HEK293 (cell line): Measurements from ENCODE around the gene MBP.

Experiments
- TCF7L2 ChIP-seq: IDR thresholded peaks from 2 replicates; pipeline ENCODE4 v1.6.1; 2011; ENCODE audit warnings: low read depth, mild to moderate bottlenecking, inconsistent platforms, low read length, moderate library complexity, borderline replicate concordance
- YY1 ChIP-seq: fragments of 450-650 bp; formaldehyde crosslinking; IDR thresholded peaks from 2 replicates; pipeline ENCODE4 v1.5.1; 2018; ENCODE audit warnings: missing biosample characterization, missing genetic modification characterization
- ZFP3 ChIP-seq: fragments of 450-650 bp; formaldehyde crosslinking; IDR thresholded peaks from 2 replicates; pipeline ENCODE4 v1.5.1; 2016; ENCODE audit warnings: low read depth, missing biosample characterization, missing genetic modification characterization
- ZNF146 ChIP-seq: fragments of 450-650 bp; formaldehyde crosslinking; IDR thresholded peaks from 2 replicates; pipeline ENCODE4 v1.5.1; 2016; ENCODE audit warnings: missing biosample characterization, missing genetic modification characterization
- ZNF239 ChIP-seq: fragments of 450-650 bp; formaldehyde crosslinking; IDR thresholded peaks from 2 replicates; pipeline ENCODE4 v1.5.1; 2016; ENCODE audit warnings: missing biosample characterization, missing genetic modification characterization
- ZNF311 ChIP-seq: fragments of 450-650 bp; formaldehyde crosslinking; IDR thresholded peaks from 2 replicates; pipeline ENCODE4 v1.5.1; 2017; ENCODE audit warnings: missing biosample characterization, missing genetic modification characterization, borderline replicate concordance
- ZNF660 ChIP-seq: fragments of 450-650 bp; IDR thresholded peaks from 2 replicates; pipeline ENCODE4 v1.5.1; 2018; ENCODE audit warnings: missing biosample characterization, mild to moderate bottlenecking, missing genetic modification characterization
- ZNF670 ChIP-seq: fragments of 450-650 bp; formaldehyde crosslinking; IDR thresholded peaks from 2 replicates; pipeline ENCODE4 v1.5.1; 2016; ENCODE audit warnings: missing biosample characterization, missing genetic modification characterization, low read depth
- TF ChIP-seq, protein P1 (sequence below): fragments of 450-650 bp; formaldehyde crosslinking; IDR thresholded peaks from 2 replicates; pipeline ENCODE4 v1.5.1; 2016; ENCODE audit warnings: missing biosample characterization, missing genetic modification characterization
- TF ChIP-seq, protein P2 (sequence below): fragments of 450-650 bp; IDR thresholded peaks from 2 replicates; pipeline ENCODE4 v1.5.1; 2018; ENCODE audit warnings: missing biosample characterization, missing genetic modification characterization
- TF ChIP-seq, protein P3 (sequence below): fragments of 450-650 bp; formaldehyde crosslinking; IDR thresholded peaks from 2 replicates; pipeline ENCODE4 v1.5.1; 2016; ENCODE audit warnings: missing biosample characterization, missing genetic modification characterization
- TF ChIP-seq, protein P4 (sequence below): fragments of 450-650 bp; IDR thresholded peaks from 2 replicates; pipeline ENCODE4 v1.5.1; 2018; ENCODE audit warnings: missing biosample characterization, mild to moderate bottlenecking, missing genetic modification characterization
- TF ChIP-seq, protein P5 (sequence below): fragments of 450-650 bp; formaldehyde crosslinking; IDR thresholded peaks from 2 replicates; pipeline ENCODE4 v1.5.1; 2016; ENCODE audit warnings: missing biosample characterization, missing genetic modification characterization
- TF ChIP-seq, protein P6 (sequence below): fragments of 450-650 bp; formaldehyde crosslinking; IDR thresholded peaks from 2 replicates; pipeline ENCODE4 v1.5.1; 2017; ENCODE audit warnings: missing biosample characterization, missing genetic modification characterization

DNA sequence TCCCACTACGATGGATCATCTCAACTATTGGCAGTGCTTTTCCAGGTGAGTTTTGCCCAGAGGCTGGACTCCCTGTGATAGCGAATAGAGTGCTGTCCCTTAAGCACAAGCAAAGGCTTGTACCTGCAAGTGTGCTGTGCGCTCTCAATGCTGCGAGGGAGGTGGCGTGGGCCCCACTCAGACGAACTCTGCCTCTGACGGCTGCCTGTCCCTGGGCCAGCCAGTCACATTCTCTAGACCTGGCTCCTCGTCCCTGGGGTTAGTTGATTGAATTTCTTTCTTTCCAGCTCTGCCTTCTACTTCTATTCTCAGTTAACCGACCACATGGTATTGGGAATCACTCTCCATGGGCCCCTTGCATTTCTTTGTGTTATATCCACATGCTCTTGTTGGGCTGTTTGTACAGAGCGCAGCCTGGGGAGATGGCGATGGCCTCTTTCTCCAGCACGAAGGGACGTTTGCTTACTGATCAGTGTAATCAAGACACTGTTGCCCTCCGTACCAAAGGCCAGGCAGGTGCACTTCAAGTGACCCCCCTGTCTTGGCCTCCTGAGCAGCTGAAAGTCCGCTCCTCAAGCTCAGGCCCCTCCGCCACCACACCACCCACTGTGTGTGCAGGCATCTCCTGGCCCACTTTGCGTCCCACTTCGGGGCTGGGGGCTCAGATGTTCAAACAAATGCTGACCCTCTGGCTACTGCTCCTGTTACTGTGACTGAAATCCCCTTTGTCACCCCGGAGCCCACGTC is 158.9 kb downstream of the MBP start:
- TF ChIP-seq ZFP3, result no peak
- TF ChIP-seq, protein P1, sequence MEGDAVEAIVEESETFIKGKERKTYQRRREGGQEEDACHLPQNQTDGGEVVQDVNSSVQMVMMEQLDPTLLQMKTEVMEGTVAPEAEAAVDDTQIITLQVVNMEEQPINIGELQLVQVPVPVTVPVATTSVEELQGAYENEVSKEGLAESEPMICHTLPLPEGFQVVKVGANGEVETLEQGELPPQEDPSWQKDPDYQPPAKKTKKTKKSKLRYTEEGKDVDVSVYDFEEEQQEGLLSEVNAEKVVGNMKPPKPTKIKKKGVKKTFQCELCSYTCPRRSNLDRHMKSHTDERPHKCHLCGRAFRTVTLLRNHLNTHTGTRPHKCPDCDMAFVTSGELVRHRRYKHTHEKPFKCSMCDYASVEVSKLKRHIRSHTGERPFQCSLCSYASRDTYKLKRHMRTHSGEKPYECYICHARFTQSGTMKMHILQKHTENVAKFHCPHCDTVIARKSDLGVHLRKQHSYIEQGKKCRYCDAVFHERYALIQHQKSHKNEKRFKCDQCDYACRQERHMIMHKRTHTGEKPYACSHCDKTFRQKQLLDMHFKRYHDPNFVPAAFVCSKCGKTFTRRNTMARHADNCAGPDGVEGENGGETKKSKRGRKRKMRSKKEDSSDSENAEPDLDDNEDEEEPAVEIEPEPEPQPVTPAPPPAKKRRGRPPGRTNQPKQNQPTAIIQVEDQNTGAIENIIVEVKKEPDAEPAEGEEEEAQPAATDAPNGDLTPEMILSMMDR (tag by site-specific recombination), result no peak
- TF ChIP-seq, protein P2, sequence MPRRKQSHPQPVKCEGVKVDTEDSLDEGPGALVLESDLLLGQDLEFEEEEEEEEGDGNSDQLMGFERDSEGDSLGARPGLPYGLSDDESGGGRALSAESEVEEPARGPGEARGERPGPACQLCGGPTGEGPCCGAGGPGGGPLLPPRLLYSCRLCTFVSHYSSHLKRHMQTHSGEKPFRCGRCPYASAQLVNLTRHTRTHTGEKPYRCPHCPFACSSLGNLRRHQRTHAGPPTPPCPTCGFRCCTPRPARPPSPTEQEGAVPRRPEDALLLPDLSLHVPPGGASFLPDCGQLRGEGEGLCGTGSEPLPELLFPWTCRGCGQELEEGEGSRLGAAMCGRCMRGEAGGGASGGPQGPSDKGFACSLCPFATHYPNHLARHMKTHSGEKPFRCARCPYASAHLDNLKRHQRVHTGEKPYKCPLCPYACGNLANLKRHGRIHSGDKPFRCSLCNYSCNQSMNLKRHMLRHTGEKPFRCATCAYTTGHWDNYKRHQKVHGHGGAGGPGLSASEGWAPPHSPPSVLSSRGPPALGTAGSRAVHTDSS (tag by site-specific recombination), result no peak
- TF ChIP-seq, protein P3, sequence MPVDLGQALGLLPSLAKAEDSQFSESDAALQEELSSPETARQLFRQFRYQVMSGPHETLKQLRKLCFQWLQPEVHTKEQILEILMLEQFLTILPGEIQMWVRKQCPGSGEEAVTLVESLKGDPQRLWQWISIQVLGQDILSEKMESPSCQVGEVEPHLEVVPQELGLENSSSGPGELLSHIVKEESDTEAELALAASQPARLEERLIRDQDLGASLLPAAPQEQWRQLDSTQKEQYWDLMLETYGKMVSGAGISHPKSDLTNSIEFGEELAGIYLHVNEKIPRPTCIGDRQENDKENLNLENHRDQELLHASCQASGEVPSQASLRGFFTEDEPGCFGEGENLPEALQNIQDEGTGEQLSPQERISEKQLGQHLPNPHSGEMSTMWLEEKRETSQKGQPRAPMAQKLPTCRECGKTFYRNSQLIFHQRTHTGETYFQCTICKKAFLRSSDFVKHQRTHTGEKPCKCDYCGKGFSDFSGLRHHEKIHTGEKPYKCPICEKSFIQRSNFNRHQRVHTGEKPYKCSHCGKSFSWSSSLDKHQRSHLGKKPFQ, result no peak
- TF ChIP-seq TCF7L2, result no peak
- TF ChIP-seq, protein P4, sequence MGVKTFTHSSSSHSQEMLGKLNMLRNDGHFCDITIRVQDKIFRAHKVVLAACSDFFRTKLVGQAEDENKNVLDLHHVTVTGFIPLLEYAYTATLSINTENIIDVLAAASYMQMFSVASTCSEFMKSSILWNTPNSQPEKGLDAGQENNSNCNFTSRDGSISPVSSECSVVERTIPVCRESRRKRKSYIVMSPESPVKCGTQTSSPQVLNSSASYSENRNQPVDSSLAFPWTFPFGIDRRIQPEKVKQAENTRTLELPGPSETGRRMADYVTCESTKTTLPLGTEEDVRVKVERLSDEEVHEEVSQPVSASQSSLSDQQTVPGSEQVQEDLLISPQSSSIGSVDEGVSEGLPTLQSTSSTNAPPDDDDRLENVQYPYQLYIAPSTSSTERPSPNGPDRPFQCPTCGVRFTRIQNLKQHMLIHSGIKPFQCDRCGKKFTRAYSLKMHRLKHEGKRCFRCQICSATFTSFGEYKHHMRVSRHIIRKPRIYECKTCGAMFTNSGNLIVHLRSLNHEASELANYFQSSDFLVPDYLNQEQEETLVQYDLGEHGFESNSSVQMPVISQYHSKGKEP (tag by site-specific recombination), result no peak
- TF ChIP-seq, protein P5, sequence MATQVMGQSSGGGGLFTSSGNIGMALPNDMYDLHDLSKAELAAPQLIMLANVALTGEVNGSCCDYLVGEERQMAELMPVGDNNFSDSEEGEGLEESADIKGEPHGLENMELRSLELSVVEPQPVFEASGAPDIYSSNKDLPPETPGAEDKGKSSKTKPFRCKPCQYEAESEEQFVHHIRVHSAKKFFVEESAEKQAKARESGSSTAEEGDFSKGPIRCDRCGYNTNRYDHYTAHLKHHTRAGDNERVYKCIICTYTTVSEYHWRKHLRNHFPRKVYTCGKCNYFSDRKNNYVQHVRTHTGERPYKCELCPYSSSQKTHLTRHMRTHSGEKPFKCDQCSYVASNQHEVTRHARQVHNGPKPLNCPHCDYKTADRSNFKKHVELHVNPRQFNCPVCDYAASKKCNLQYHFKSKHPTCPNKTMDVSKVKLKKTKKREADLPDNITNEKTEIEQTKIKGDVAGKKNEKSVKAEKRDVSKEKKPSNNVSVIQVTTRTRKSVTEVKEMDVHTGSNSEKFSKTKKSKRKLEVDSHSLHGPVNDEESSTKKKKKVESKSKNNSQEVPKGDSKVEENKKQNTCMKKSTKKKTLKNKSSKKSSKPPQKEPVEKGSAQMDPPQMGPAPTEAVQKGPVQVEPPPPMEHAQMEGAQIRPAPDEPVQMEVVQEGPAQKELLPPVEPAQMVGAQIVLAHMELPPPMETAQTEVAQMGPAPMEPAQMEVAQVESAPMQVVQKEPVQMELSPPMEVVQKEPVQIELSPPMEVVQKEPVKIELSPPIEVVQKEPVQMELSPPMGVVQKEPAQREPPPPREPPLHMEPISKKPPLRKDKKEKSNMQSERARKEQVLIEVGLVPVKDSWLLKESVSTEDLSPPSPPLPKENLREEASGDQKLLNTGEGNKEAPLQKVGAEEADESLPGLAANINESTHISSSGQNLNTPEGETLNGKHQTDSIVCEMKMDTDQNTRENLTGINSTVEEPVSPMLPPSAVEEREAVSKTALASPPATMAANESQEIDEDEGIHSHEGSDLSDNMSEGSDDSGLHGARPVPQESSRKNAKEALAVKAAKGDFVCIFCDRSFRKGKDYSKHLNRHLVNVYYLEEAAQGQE (tag by site-specific recombination), result no peak
- TF ChIP-seq ZNF146 (tag by site-specific recombination), result no peak
- no peak for TF ChIP-seq ZNF670
- TF ChIP-seq YY1 (tag by site-specific recombination), result no peak
- TF ChIP-seq, protein P6, sequence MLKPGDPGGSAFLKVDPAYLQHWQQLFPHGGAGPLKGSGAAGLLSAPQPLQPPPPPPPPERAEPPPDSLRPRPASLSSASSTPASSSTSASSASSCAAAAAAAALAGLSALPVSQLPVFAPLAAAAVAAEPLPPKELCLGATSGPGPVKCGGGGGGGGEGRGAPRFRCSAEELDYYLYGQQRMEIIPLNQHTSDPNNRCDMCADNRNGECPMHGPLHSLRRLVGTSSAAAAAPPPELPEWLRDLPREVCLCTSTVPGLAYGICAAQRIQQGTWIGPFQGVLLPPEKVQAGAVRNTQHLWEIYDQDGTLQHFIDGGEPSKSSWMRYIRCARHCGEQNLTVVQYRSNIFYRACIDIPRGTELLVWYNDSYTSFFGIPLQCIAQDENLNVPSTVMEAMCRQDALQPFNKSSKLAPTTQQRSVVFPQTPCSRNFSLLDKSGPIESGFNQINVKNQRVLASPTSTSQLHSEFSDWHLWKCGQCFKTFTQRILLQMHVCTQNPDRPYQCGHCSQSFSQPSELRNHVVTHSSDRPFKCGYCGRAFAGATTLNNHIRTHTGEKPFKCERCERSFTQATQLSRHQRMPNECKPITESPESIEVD (tag by site-specific recombination), result no peak
- no peak for TF ChIP-seq ZNF239 (tag by site-specific recombination)
- TF ChIP-seq ZNF660, result no peak
- no peak for TF ChIP-seq ZNF311 (tag by site-specific recombination)
